ENCODE results near the gene C16orf95.

DNA sequence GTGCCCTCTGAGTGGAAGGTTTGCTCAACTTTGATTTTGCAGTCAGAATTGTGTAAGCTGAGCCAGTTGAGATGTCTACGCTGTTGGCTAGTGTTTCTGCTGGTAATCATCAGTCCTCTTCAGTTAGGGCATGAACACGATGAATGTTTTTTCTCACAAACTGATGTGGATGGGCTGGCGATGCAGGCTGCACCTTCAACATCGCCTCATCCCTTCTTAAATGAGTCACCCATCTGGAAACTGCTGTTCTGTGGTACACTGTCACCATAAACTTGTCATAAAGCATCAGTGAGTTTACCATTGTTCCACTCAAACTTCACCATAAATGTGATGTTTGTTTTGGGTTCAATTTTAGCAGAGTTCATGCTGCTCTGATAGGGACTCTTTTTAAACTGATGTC lies 8.4 kb downstream of the C16orf95 start:
- TF ChIP-seq FOXM1 (IDR thresholded peaks at IDR 0.05; ENCODE audit: borderline replicate concordance) (no peak), ELF4 (IDR thresholded peaks at IDR 0.05) (no peak)

Measured in HEK293T (cell line).